T-helper 1 cell treated with Interleukin-12 subunit alpha and Interleukin-12 subunit beta and Interleukin-4 antibody, amounts not matched to agents 30 μg/mL and 1 μg/mL, for 36 hours (primary cell): Measurements from ENCODE around the gene ZFP42.
"Not testable (repeated sequence)": the region's sequence is repeated elsewhere in the genome, so short reads cannot be mapped to it uniquely, and the experiment has no call there.

ENCODE experiments used
- H3K27ac Mint-ChIP-seq: one replicate; pipeline ENCODE4 v1.8.0; 2021; ENCODE audit warnings: mild to moderate bottlenecking, mixed read lengths
- H3K27me3 Mint-ChIP-seq: one replicate; pipeline ENCODE4 v1.8.0; 2021; ENCODE audit warnings: low read depth, mixed read lengths
- H3K36me3 Mint-ChIP-seq: one replicate; pipeline ENCODE4 v1.8.0; 2021; ENCODE audit warnings: low read depth, mixed read lengths
- H3K4me1 Mint-ChIP-seq: one replicate; pipeline ENCODE4 v1.8.0; 2021; ENCODE audit warnings: low read depth, mixed read lengths
- H3K4me3 Mint-ChIP-seq: one replicate; pipeline ENCODE4 v1.8.0; 2021; ENCODE audit warnings: mild to moderate bottlenecking, moderate library complexity, mixed read lengths
- H3K9me3 Mint-ChIP-seq: one replicate; pipeline ENCODE4 v1.8.0; 2021; ENCODE audit warnings: mixed read lengths

ZFP42 gene

DNA sequence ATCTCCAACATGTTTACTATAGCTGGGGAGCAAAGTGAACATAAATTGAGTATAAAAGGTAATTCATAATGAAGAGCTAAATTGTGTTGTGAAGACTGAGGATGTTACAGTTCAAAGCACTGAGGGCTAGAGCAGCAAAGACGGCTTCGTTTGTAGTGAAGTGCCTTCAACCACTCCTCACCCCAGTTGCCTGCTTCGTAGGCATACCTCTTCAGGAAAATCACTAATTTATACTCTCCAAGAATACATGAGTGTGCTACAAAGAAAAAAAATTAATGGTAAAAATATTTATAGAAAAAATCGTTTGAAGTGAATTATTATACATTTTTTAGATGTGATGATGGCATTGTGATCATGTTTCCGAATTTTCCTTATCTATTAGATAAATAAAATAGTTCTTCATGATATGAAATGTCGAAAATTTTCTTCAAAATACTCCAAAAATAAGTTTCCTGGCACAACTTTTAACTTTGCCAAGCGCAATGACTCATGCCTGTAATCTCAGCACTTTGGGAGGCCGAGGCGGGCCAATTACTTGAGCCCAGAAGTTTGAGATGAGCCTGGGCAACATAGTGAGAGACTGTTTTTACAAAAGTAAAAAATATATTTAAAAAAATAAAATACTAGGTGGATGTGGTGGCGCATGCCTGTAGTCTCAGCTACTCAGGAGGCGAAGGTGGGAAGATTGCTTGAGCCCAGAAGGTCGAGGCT is 41.6 kb downstream of the ZFP42 start:
- Mint-ChIP-seq H3K27ac (no peak overlapping the region), H3K4me3 (no peak overlapping the region), H3K27me3 (no peaks in the 10 kb centered on the region), H3K36me3 (no peaks in the 10 kb centered on the region), H3K4me1 (no peaks in the 10 kb centered on the region), H3K9me3 (peaks cover 16% of the 10 kb centered on the region)

DNA sequence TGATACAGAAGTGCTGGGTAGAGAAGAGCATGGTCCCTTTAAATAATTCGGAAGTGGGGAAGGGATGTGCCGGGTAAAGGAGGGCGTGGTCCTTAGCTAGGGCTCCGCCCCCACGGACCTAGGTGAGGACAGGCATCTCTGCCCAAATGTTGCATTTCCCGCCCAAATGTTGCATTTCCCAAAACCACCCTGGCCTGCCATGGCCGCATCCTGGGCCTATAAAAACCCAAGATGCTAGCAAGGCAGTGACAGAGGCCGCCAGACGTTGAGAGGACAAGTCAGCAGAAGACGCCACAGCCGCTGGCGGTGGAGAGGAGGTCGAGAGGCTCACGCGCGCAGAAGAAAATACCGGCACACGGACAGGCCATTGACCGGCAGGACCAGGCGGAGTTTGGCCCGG is 46.1 kb downstream of the ZFP42 start:
- H3K9me3 Mint-ChIP-seq = peaks cover 13% of the 10 kb centered on the region
- no peak overlapping the region for H3K27ac Mint-ChIP-seq
- H3K27me3 Mint-ChIP-seq = no peaks in the 10 kb centered on the region
- no peak overlapping the region for H3K4me3 Mint-ChIP-seq
- no peaks in the 10 kb centered on the region for H3K4me1 Mint-ChIP-seq
- no peaks in the 10 kb centered on the region for H3K36me3 Mint-ChIP-seq

DNA sequence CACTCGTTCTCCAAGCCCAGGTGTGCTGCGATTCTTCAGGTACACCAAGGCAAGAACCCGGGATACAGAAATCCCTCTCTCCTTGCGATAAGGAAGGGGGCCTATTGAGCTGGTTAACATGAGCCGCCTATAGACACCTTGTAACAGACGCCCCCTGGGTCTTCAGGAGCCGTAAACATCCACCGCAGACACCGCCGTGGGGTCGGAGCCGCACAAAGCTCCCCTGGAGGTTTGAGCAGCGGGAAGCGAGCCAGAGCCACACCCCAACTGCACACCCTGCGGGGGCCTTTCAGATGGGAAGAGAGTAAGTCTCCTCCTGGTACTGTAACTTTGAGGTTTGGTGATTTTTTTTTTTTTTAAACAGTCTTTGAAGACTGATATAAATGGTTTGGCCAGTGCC is 46.6 kb downstream of the ZFP42 start:
- Mint-ChIP-seq H3K4me3 (no peak overlapping the region), H3K9me3 (peaks cover 14% of the 10 kb centered on the region), H3K27ac (no peak overlapping the region), H3K27me3 (no peaks in the 10 kb centered on the region), H3K4me1 (no peaks in the 10 kb centered on the region), H3K36me3 (no peaks in the 10 kb centered on the region)

DNA sequence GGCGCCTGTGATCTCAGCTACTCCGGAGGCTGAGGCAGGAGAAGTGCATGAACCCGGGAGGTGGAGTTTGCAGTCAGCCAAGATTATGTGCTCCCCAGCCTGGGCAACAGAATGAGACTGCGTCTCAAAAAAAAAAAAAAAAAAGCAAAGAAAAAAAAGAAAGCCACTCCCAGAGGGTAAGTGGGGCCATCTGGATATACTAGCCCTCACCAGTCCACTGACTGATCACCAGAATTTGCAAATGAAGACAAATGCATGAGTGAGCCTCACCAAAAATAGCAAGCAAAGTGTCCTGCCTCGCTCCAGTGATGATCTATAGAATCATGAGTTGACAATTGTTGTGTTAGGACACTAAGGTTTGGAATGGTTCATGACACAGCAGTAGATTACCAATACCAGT is 47.6 kb downstream of the ZFP42 start:
- Mint-ChIP-seq H3K36me3 (no peaks in the 10 kb centered on the region), H3K27ac (no peak overlapping the region), H3K9me3 (peaks cover 14% of the 10 kb centered on the region), H3K27me3 (no peaks in the 10 kb centered on the region), H3K4me3 (no peak overlapping the region), H3K4me1 (no peaks in the 10 kb centered on the region)

DNA sequence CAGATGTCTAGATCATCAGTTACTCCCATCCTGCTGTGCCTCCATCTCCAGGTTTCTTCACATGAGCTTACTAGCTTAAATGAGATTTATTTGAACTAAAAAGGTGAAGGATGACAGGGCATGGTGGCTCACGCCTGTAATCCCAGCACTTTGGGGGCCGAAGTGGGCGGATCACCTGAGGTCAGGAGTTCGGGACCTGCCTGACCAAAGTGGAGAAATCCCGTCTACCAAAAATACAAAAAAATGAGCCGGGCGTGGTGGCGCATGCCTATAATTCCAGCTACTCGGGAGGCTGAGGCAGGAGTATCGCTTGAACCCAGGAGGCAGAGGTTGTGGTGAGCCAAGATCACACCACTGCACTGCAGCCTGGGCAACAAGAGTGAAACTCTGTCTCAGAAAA is 49.9 kb downstream of the ZFP42 start:
- not testable (repeated sequence) for H3K27ac Mint-ChIP-seq, H3K27me3 Mint-ChIP-seq, H3K4me1 Mint-ChIP-seq, H3K36me3 Mint-ChIP-seq, H3K4me3 Mint-ChIP-seq
- H3K9me3 Mint-ChIP-seq = peaks cover 11% of the 10 kb centered on the region

DNA sequence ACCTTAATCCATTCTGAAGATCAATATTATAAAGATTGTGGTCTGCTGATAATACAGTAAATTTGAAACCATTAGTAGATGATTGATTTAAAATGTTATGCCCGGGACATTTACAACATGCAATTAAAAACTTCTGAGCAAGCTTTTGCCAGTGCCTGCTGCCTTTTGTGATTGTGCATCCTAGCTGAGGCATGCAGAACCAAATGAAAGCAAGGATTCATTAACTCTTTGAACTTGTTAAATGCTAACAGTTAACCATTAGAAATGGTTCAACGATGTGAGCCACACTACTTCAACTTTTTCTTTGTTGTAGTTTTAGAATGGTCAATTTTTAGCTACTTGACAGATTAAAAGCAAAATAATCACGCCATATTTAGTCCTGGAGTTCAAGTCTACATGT is 51.1 kb downstream of the ZFP42 start:
- no peak overlapping the region for H3K27ac Mint-ChIP-seq
- H3K36me3 Mint-ChIP-seq = no peaks in the 10 kb centered on the region
- H3K4me3 Mint-ChIP-seq = no peak overlapping the region
- no peaks in the 10 kb centered on the region for H3K27me3 Mint-ChIP-seq
- peaks cover 11% of the 10 kb centered on the region for H3K9me3 Mint-ChIP-seq
- H3K4me1 Mint-ChIP-seq = no peaks in the 10 kb centered on the region

DNA sequence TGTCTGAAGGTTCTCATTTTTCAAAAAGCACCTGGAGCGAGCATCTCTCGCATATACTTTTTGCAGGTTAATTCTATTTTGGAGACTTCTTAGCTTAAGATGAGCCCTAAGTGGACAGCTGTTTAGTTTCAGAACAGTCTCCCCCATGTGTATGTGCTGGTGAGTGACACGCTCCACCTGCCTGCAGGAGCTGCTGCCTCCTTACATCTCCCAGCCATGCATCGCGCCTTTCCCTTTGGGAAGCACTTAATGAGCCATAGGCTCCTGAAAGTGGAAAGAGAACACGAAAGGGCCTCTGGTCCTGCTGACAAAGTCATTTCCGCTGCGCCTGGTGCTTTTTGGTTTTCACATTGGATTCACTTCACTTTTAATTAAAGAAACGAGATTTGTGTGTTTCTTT is 57.7 kb downstream of the ZFP42 start:
- H3K27me3 Mint-ChIP-seq = no peaks in the 10 kb centered on the region
- H3K4me1 Mint-ChIP-seq = no peaks in the 10 kb centered on the region
- peaks cover 21% of the 10 kb centered on the region for H3K9me3 Mint-ChIP-seq
- H3K36me3 Mint-ChIP-seq = no peaks in the 10 kb centered on the region
- H3K27ac Mint-ChIP-seq = no peak overlapping the region
- H3K4me3 Mint-ChIP-seq = no peak overlapping the region
